ENCODE results near the gene PER1. TPM values are rescaled to one million over a fixed set of nuclear protein-coding genes. Genes with fewer than 3 reads are reported as not detected.

PER1 gene
- total and polyA plus RNA-seq, 9 of the 15 experiments (the other 6 are each of a cell fraction or from before 2014, with no cell fraction given), result 0.13 to 26.0 (median 3.4) TPM

DNA sequence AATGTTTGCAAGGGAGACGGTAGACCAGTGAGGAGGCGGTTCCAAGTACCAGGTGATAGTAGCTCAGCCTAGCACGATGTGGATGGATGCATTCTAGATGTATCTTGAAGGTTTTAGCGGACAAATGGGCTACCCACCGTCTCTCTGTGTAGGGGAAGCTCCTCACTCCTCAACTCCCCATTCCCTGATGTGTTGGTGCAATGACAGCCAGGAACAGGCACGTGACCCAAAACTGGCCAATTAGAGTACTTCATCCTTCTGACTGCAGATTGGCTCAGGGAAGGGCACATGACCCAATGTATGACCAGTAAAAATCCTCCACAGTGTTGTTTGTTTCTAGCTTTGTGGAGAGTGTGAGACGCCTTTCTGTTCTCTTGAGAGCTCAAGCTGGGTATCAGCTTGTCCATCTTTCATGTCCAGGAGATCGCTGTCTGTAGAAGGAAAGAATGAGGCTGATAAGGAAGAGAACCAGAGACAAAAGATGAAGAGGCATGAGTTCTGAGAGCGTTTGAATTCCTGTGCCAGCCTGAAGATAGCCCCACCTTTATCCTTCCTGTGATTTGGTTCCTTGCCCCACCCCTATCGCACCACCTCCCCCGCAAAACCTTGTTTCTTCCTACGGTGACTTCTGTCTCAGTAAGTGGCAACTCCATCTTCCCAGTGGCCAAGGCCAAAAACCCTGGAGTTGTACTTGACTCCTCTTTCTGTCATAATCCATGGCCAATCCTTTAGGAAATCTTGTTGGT is 40.0 kb upstream of the PER1 start (continued):
- TF ChIP-seq HMG20B (CRISPR knock-in tag; IDR thresholded peaks at IDR 0.05), result no peak
- TF ChIP-seq, protein P1, sequence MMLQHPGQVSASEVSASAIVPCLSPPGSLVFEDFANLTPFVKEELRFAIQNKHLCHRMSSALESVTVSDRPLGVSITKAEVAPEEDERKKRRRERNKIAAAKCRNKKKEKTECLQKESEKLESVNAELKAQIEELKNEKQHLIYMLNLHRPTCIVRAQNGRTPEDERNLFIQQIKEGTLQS (IDR thresholded peaks at IDR 0.05), result peak; percentile 59
- TF ChIP-seq, protein P1 (CRISPR knock-in tag; conservative IDR thresholded peaks at IDR 0.05), result no peak
- TF ChIP-seq, protein P2, sequence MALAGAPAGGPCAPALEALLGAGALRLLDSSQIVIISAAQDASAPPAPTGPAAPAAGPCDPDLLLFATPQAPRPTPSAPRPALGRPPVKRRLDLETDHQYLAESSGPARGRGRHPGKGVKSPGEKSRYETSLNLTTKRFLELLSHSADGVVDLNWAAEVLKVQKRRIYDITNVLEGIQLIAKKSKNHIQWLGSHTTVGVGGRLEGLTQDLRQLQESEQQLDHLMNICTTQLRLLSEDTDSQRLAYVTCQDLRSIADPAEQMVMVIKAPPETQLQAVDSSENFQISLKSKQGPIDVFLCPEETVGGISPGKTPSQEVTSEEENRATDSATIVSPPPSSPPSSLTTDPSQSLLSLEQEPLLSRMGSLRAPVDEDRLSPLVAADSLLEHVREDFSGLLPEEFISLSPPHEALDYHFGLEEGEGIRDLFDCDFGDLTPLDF (CRISPR knock-in tag; IDR thresholded peaks at IDR 0.05), result no peak
- no peak for TF ChIP-seq STAT6 (CRISPR knock-in tag; IDR thresholded peaks at IDR 0.05)
- TF ChIP-seq, protein P3, sequence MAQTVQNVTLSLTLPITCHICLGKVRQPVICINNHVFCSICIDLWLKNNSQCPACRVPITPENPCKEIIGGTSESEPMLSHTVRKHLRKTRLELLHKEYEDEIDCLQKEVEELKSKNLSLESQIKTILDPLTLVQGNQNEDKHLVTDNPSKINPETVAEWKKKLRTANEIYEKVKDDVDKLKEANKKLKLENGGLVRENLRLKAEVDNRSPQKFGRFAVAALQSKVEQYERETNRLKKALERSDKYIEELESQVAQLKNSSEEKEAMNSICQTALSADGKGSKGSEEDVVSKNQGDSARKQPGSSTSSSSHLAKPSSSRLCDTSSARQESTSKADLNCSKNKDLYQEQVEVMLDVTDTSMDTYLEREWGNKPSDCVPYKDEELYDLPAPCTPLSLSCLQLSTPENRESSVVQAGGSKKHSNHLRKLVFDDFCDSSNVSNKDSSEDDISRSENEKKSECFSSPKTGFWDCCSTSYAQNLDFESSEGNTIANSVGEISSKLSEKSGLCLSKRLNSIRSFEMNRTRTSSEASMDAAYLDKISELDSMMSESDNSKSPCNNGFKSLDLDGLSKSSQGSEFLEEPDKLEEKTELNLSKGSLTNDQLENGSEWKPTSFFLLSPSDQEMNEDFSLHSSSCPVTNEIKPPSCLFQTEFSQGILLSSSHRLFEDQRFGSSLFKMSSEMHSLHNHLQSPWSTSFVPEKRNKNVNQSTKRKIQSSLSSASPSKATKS (CRISPR knock-in tag; IDR thresholded peaks at IDR 0.05), result no peak
- TF ChIP-seq PRPF4 (IDR thresholded peaks at IDR 0.05; ENCODE audit: insufficient read depth, low read depth, low read length, poor library complexity, severe bottlenecking), result no peak
- no peak for TF ChIP-seq CBX8 (IDR thresholded peaks at IDR 0.05; ENCODE audit: borderline replicate concordance, extremely low read depth, low read depth, low read length, poor library complexity, severe bottlenecking)
- peak; percentile 61; the same call in 1 of the 2 replicates for TF ChIP-seq ATF7 (IDR thresholded peaks at IDR 0.05)
- TF ChIP-seq SNIP1 (IDR thresholded peaks at IDR 0.05; ENCODE audit: low read depth), result no peak
- TF ChIP-seq TAL1 (IDR thresholded peaks at IDR 0.05), result peak; percentile 31; the same call in 1 of the 2 replicates
- TF ChIP-seq ARID2 (IDR thresholded peaks at IDR 0.05), result no peak
- no peak for TF ChIP-seq BRD4 (IDR thresholded peaks at IDR 0.05)
- TF ChIP-seq MECOM (CRISPR knock-in tag; IDR thresholded peaks at IDR 0.05), result no peak
- no peak for TF ChIP-seq PHF21A (IDR thresholded peaks at IDR 0.05; ENCODE audit: borderline replicate concordance, low read depth)
- TF ChIP-seq ZNF778 (CRISPR knock-in tag; IDR thresholded peaks at IDR 0.05), result no peak
- peak; percentile 55 for TF ChIP-seq NFYB (IDR thresholded peaks at IDR 0.05; ENCODE audit: extremely low read depth, insufficient read length)
- TF ChIP-seq YBX1 (IDR thresholded peaks at IDR 0.05), result no peak
- TF ChIP-seq CHD4 (IDR thresholded peaks at IDR 0.05; ENCODE audit: insufficient read depth, insufficient replicate concordance, low read depth, low read length, poor library complexity, severe bottlenecking), result no peak
- TF ChIP-seq CAMTA2 (CRISPR knock-in tag; conservative IDR thresholded peaks at IDR 0.05), result no peak
- no peak for TF ChIP-seq BRF1 (IDR thresholded peaks at IDR 0.05; ENCODE audit: borderline replicate concordance, extremely low read depth, insufficient read length)
- no peak for TF ChIP-seq CREBBP (IDR thresholded peaks at IDR 0.05; ENCODE audit: low read depth, low read length)

Measured in K562 (cell line).